ENCODE data around the gene SRPK2. TPM values are rescaled to one million over a fixed set of nuclear protein-coding genes. Genes with fewer than 3 reads are reported as not detected.
A peak's percentile ranks its signal among the peaks of the same experiment; 100 is the strongest.
"Not testable (repeated sequence)": the region's sequence is repeated elsewhere in the genome, so short reads cannot be mapped to it uniquely, and the experiment has no call there.

SRPK2 gene
- total RNA-seq, 1 donor from 2014 or later: 249 TPM

- no peak for DNase-seq (ENCODE audit: low spot score in 2 of 2)
- no peak for FAIRE-seq
Observed at GRCh38 chr7:105270117-105270516, 118.6 kb downstream of the SRPK2 start.

GRCh38 chr7:105269397-105269796 lies 119.3 kb downstream of the SRPK2 start:
- FAIRE-seq (no peak), DNase-seq (ENCODE audit: low spot score in 2 of 2) (no peak)

- DNase-seq (ENCODE audit: low spot score in 2 of 2): peak; percentile 52 to 55
- FAIRE-seq: peak; percentile 28
Observed at GRCh38 chr7:105268511-105269392, 120.0 kb downstream of the SRPK2 start.

- DNase-seq (ENCODE audit: low spot score in 2 of 2) (no peak), FAIRE-seq (no peak)
Observed at GRCh38 chr7:105268056-105268455, 120.7 kb downstream of the SRPK2 start.

GRCh38 chr7:105267244-105267643 lies 121.5 kb downstream of the SRPK2 start:
- no peak for DNase-seq (ENCODE audit: low spot score in 2 of 2)

DNA sequence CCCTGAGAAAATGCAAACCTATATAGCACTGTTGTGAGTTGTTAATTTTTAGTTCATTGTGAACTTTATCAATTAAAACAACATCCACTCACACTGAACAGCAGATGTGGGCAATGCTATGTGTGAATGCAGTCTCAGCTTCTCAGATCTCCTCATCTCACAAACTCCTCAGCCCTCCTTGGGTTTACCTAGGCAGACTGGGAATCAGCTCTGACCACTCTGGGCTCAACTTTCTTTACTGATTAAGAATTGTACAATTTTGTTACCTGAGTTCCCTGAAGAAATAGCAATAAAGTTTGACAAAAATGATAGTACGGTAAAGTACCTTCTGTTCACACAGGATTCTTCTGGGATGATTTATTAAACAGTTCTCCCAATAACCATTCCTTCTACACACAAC lies 124.0 kb downstream of the SRPK2 start:
- no peak for FAIRE-seq
- DNase-seq (ENCODE audit: low spot score in 2 of 2): no peak

More at GRCh38 chr7:105267244-105267643, 121.5 kb downstream of the SRPK2 start:
- no peak for FAIRE-seq

- DNase-seq (ENCODE audit: low spot score in 2 of 2) (no peak), FAIRE-seq (no peak)
Observed at GRCh38 chr7:105261689-105262088, 127.0 kb downstream of the SRPK2 start.

GRCh38 chr7:105260201-105260871 lies 128.4 kb downstream of the SRPK2 start:
- not testable (repeated sequence) for DNase-seq (ENCODE audit: low spot score in 2 of 2)

GRCh38 chr7:105258919-105259318 lies 129.8 kb downstream of the SRPK2 start:
- not testable (repeated sequence) for FAIRE-seq; DNase-seq (ENCODE audit: low spot score in 2 of 2)

More at GRCh38 chr7:105260201-105260871, 128.4 kb downstream of the SRPK2 start:
- not testable (repeated sequence) for FAIRE-seq

GRCh38 chr7:105257338-105257737 lies 131.4 kb downstream of the SRPK2 start:
- no peak for DNase-seq (ENCODE audit: low spot score in 2 of 2)
- no peak for FAIRE-seq

DNA sequence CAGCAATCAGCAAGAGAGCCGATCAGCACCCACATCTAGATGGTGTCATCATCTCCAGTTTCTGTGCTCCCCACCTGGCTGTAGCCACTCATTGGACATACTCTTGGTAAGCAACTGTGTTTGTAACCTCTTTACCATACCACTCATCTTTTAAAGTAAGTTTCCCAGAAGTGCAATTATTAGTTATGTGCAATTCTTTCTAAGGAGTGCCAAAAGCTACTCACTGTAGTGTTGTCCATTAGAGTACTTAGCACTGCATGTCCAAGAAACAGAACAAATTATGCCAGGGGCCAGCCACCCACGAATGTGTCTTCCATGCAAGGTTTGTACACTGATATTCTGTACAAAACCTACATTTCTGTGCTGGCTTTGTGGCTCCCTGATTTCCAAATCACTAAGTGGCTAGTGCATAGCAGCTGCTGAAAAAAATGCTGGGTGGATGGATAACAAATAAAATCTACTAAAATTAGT lies 131.9 kb downstream of the SRPK2 start:
- FAIRE-seq (no peak), DNase-seq (ENCODE audit: low spot score in 2 of 2) (no peak)

DNA sequence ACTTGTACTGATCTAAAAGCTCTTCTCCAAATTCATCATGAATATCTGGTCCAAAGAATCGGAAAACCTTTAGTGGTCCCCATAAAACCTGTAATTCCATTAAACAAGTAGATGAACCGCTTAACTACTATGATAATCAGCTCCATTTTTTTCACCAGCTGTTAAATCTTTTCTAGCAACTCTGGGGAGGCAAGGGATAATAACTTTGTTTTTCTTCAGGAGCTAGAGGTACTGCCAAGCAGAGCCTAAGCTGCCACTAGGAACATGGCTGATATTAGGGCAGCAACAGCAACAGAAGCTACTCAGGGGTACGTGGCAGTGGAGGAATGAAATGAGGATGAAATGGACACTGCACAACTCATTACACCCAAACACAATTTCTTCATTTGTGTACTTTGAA lies 138.0 kb downstream of the SRPK2 start:
- no peak for FAIRE-seq

DNA sequence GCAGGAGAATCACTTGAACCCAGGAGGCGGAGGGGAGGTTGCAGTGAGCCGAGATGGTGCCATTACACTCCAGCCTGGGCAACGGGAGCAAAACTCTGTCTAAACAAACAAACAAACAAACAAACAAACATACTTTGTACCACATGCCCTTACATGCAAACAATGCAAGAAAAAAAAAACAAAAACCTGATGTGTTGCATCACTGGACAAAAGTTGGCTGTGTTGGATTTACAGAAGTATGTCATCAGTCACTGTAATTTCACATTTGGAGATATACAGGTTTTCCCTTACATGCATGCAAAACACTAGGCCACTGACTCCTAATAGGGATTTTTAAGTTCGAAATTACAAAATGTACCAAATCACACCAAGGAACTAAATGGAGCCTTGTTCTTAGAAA lies 138.5 kb downstream of the SRPK2 start:
- FAIRE-seq: no peak

More for the DNA sequence above, 138.0 kb downstream of the SRPK2 start:
- DNase-seq (ENCODE audit: low spot score in 2 of 2): no peak

DNA sequence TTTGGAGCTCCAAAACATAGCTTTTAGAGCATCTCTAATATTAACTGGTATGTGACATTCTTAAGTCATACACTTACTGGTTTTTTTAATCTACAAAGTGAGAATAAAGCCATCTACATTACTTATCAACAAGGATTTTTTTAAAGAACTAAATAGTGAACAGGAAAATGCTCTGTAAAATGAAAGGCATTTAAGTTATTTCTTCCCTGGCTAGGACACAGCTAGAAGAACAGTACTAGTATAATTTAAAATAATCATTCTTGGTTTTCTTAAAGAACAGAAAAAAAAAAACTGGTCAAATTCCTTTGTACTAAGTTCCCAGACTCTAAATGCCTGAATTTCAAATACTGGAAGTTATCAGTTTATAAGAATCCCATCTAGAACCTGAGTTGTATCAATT lies 139.5 kb downstream of the SRPK2 start:
- no peak for DNase-seq (ENCODE audit: low spot score in 2 of 2)
- no peak for FAIRE-seq

More for the DNA sequence above, 138.5 kb downstream of the SRPK2 start:
- no peak for DNase-seq (ENCODE audit: low spot score in 2 of 2)

DNA sequence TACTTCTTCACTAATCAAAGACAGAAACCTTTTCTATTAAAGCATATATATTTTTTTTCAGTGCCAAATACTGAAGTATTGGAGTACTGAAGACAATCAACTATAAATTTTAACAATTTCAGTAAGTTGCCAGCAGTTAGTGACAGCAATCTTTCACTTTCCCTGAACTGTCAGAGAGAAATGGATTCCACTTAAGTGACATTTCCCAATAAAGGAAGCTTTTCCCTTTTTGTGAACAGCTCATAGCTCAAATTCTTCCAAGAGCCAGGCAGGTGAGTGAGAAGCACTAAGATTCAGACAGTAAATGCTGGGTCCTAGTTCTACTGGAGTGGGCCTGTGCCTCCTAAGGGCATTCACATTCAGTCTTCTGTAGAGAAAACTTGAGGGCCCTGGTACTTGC lies 142.0 kb downstream of the SRPK2 start:
- no peak for DNase-seq (ENCODE audit: low spot score in 2 of 2)
- no peak for FAIRE-seq

DNA sequence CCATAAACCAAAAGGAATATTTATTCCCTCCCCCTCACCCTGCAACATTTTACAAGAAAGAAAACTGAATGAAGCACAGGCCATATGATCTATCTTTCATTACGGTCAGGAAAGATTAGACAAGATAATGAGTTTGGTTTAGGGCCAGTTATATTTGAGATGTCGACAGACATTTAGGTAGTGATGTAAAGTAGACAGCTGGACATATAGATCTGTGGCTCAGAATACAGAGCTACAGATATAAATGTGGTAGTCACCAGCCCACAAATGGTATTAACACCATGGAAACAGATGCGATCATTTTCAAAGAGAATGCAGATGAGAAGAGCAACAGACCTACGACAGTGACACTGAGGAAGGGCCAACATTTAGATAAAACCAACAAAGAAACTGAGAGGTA lies 142.5 kb downstream of the SRPK2 start:
- no peak for FAIRE-seq
- no peak for DNase-seq (ENCODE audit: low spot score in 2 of 2)

GRCh38 chr7:105245398-105246114 lies 143.2 kb downstream of the SRPK2 start:
- FAIRE-seq: no peak
- DNase-seq (ENCODE audit: low spot score in 2 of 2): no peak

GRCh38 chr7:105244594-105244993 lies 144.1 kb downstream of the SRPK2 start:
- DNase-seq (ENCODE audit: low spot score in 2 of 2) (no peak), FAIRE-seq (no peak)

GRCh38 chr7:105241198-105241597 lies 147.5 kb downstream of the SRPK2 start:
- FAIRE-seq (no peak), DNase-seq (ENCODE audit: low spot score in 2 of 2) (no peak)

DNA sequence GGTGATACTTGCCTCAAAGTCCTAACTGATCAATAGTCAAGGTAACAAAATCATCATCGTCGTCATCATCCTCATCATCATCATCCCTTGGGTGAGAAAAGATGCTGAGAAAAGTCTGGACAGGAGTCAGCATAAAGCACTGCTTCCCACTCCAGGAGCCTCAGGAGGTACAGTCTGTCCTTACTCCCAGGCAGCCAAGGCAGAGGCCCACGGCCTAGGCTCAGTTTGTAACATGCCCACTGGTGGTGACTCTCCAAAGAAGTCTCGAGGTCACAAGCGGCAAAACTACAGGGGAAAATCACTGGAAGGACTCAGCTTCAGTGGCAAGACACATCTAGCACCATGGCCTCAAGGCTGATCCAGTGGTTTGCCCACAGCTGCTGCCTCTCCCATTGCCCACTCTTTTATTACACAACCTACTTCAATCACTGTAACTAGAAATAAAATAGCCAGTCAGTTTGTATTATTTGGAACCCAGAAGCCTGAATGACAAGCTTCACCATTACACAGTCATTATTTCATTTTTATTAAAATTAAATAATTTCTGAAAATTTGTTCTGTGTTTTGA lies 150.4 kb downstream of the SRPK2 start:
- DNase-seq (ENCODE audit: low spot score in 2 of 2): no peak
- no peak for FAIRE-seq

Measured in frontal cortex (tissue), 4 donors.